ENCODE data around the gene EMC9.
A peak's percentile ranks its signal among the peaks of the same experiment; 100 is the strongest.

- TF ChIP-seq POLR2A (IDR thresholded peaks at IDR 0.05; ENCODE audit: low read depth, low read length), result 0 out of 2 replicates have a peak, but pooled peaks have one; percentile 28
- TF ChIP-seq TAF1 (IDR thresholded peaks at IDR 0.05; ENCODE audit: low read depth, low read length), result no peak
- no peak; the same call in 1 of the 2 replicates for TF ChIP-seq POLR2AphosphoS5 (IDR thresholded peaks at IDR 0.05; ENCODE audit: low read depth, low read length)
Observed at GRCh38 chr14:24172871-24173281, 31.5 kb upstream of the EMC9 start.

Measured in GM12891 (cell line).